ENCODE data around the gene C1QTNF6.

C1QTNF6 gene

GRCh38 chr22:37156686-37157435, 31.2 kb downstream of the C1QTNF6 start:
- H3K9me2 ChIP-seq (replicated peaks; ENCODE audit: low read depth, low read length), result no peaks in the 10 kb centered on the region
- no peaks in the 10 kb centered on the region for H3K9me3 ChIP-seq (ENCODE audit: insufficient read depth, low read depth, low read length)
- H3K27me3 ChIP-seq (ENCODE audit: insufficient read depth, low read length, poor library complexity, severe bottlenecking), result no peaks in the 10 kb centered on the region
- no peak overlapping the region for H2AFZ ChIP-seq (ENCODE audit: low read length)
- H3K4me3 ChIP-seq (ENCODE audit: low read length, poor library complexity, severe bottlenecking), result no peak overlapping the region
- no peak for TF ChIP-seq CTCF (conservative IDR thresholded peaks at IDR 0.05; ENCODE audit: low read length)
- TF ChIP-seq EZH2phosphoT487 (IDR thresholded peaks at IDR 0.05; ENCODE audit: borderline replicate concordance), result no peak
- no peak overlapping the region for H3K9ac ChIP-seq (ENCODE audit: low read depth, low read length, poor library complexity, severe bottlenecking)
- H3F3A ChIP-seq (ENCODE audit: low read depth), result no peaks in the 10 kb centered on the region
- no peaks in the 10 kb centered on the region for H4K20me1 ChIP-seq (ENCODE audit: insufficient read depth, low read length, poor library complexity, severe bottlenecking)
- H3K79me2 ChIP-seq (ENCODE audit: insufficient read depth, low read length), result no peaks in the 10 kb centered on the region
- H3K36me3 ChIP-seq (ENCODE audit: insufficient read depth, low read length), result no peaks in the 10 kb centered on the region
- H3K4me1 ChIP-seq (ENCODE audit: insufficient read depth, low read length, poor library complexity, severe bottlenecking), result peaks cover 8% of the 10 kb centered on the region
- H3K4me2 ChIP-seq (ENCODE audit: low read depth, low read length, poor library complexity, severe bottlenecking), result no peak overlapping the region

- no peaks in the 10 kb centered on the region for H3F3A ChIP-seq (ENCODE audit: low read depth)
- H3K79me2 ChIP-seq (ENCODE audit: insufficient read depth, low read length), result no peaks in the 10 kb centered on the region
- no peak for TF ChIP-seq EZH2phosphoT487 (IDR thresholded peaks at IDR 0.05; ENCODE audit: borderline replicate concordance)
- TF ChIP-seq CTCF (conservative IDR thresholded peaks at IDR 0.05; ENCODE audit: low read length), result no peak
- no peaks in the 10 kb centered on the region for H3K36me3 ChIP-seq (ENCODE audit: insufficient read depth, low read length)
- no peaks in the 10 kb centered on the region for H3K9me2 ChIP-seq (replicated peaks; ENCODE audit: low read depth, low read length)
- H2AFZ ChIP-seq (ENCODE audit: low read length), result no peak overlapping the region
- H4K20me1 ChIP-seq (ENCODE audit: insufficient read depth, low read length, poor library complexity, severe bottlenecking), result no peaks in the 10 kb centered on the region
- peaks cover 6% of the 10 kb centered on the region for H3K4me1 ChIP-seq (ENCODE audit: insufficient read depth, low read length, poor library complexity, severe bottlenecking)
- H3K9ac ChIP-seq (ENCODE audit: low read depth, low read length, poor library complexity, severe bottlenecking), result no peak overlapping the region
- H3K4me2 ChIP-seq (ENCODE audit: low read depth, low read length, poor library complexity, severe bottlenecking), result no peak overlapping the region
- no peak overlapping the region for H3K4me3 ChIP-seq (ENCODE audit: low read length, poor library complexity, severe bottlenecking)
- H3K9me3 ChIP-seq (ENCODE audit: insufficient read depth, low read depth, low read length), result no peaks in the 10 kb centered on the region
- no peaks in the 10 kb centered on the region for H3K27me3 ChIP-seq (ENCODE audit: insufficient read depth, low read length, poor library complexity, severe bottlenecking)
Observed at GRCh38 chr22:37155971-37156370, 32.1 kb downstream of the C1QTNF6 start.

GRCh38 chr22:37154925-37155712, 32.9 kb downstream of the C1QTNF6 start:
- H3K4me2 ChIP-seq (ENCODE audit: low read depth, low read length, poor library complexity, severe bottlenecking), result no peak overlapping the region

More at GRCh38 chr22:37154925-37155712, 32.9 kb downstream of the C1QTNF6 start:
- Histone ChIP-seq H3K9me3 (ENCODE audit: insufficient read depth, low read depth, low read length) (no peaks in the 10 kb centered on the region), H3F3A (ENCODE audit: low read depth) (no peaks in the 10 kb centered on the region), H3K79me2 (ENCODE audit: insufficient read depth, low read length) (no peaks in the 10 kb centered on the region), H3K4me1 (ENCODE audit: insufficient read depth, low read length, poor library complexity, severe bottlenecking) (peaks cover 10% of the 10 kb centered on the region), H3K36me3 (ENCODE audit: insufficient read depth, low read length) (no peaks in the 10 kb centered on the region), H3K9me2 (replicated peaks; ENCODE audit: low read depth, low read length) (no peaks in the 10 kb centered on the region), H3K27me3 (ENCODE audit: insufficient read depth, low read length, poor library complexity, severe bottlenecking) (no peaks in the 10 kb centered on the region), H3K4me3 (ENCODE audit: low read length, poor library complexity, severe bottlenecking) (no peak overlapping the region), H3K9ac (ENCODE audit: low read depth, low read length, poor library complexity, severe bottlenecking) (no peak overlapping the region), H4K20me1 (ENCODE audit: insufficient read depth, low read length, poor library complexity, severe bottlenecking) (no peaks in the 10 kb centered on the region), H2AFZ (ENCODE audit: low read length) (no peak overlapping the region)
- TF ChIP-seq EZH2phosphoT487 (IDR thresholded peaks at IDR 0.05; ENCODE audit: borderline replicate concordance), result no peak
- TF ChIP-seq CTCF (conservative IDR thresholded peaks at IDR 0.05; ENCODE audit: low read length), result no peak

Data from Loucy (cell line).